Body of pancreas (tissue), 4 donors: ENCODE data around the gene TAS2R9.

Source experiments
- CTCF ChIP-seq, 7 experiments: fragments of 450-650 bp in 4 of 7; fragments of 200-600 bp in 3 of 7; sonication (generic) in 3 of 7; IDR thresholded peaks; one replicate each; pipeline ENCODE4 v1.5.1; 2016 to 2019; ENCODE audit warnings: antibody characterized with exemption in 7 of 7
- POLR2A ChIP-seq, 3 donors: fragments of 450-650 bp; IDR thresholded peaks; one replicate each; pipeline ENCODE4 v1.6.1; 2016; ENCODE audit warnings: antibody characterized with exemption in 3 of 3, mild to moderate bottlenecking in 2 of 3

GRCh38 chr12:10824957-10825356, 15.0 kb upstream of the TAS2R9 start:
- TF ChIP-seq CTCF (IDR thresholded peaks at IDR 0.05) = no peak
- no peak for TF ChIP-seq POLR2A (IDR thresholded peaks at IDR 0.05)
